DOHH2 (cell line): ENCODE data around the gene SH2D6.

ENCODE experiments used
- CTCF ChIP-seq: fragments of 200-600 bp; sonication (generic); IDR thresholded peaks from one replicate; pipeline ENCODE4 v1.5.1; 2014; ENCODE audit warnings: antibody characterized with exemption, mild to moderate bottlenecking, low read depth, low read length; ENCODE audit not compliant: poor library complexity, severe bottlenecking
- EZH2phosphoT487 ChIP-seq: fragments of 200-600 bp; sonication (generic); IDR thresholded peaks from 2 replicates; pipeline ENCODE4 v1.6.1; 2017; ENCODE audit warnings: borderline replicate concordance, mild to moderate bottlenecking, antibody characterized with exemption, low read length, moderate library complexity, mixed read lengths

GRCh38 chr2:85439025-85439472 is 20.5 kb downstream of the SH2D6 start:
- TF ChIP-seq CTCF (no peak), EZH2phosphoT487 (no peak)
